WTC11 (cell line): ENCODE data around the gene VWC2. TPM values are rescaled to one million over a fixed set of nuclear protein-coding genes. Genes with fewer than 3 reads are reported as not detected.

Source experiments
- ATAC-seq: fragments of 200-7000 bp; cut with Tn5 transposase; 2 replicates; pipeline ENCODE4 v1.10.0; 2021; ENCODE audit warnings: mild to moderate bottlenecking, moderate library complexity
- CTCF ChIA-PET: fragments of 300-600 bp; sonication (Branson Sonifier 250); formaldehyde crosslinking; loops from one replicate; lab custom pipeline; 2021; ENCODE audit warnings: antibody characterized with exemption; lab: Charles Lee
- POLR2A ChIA-PET: fragments of 350-600 bp; sonication (Branson Sonifier 250); formaldehyde crosslinking; loops from one replicate; lab custom pipeline; 2021; ENCODE audit warnings: antibody characterized with exemption; lab: Charles Lee
- DNase-seq: peaks from one replicate; pipeline ENCODE4 v3.0.0; 2021; ENCODE audit warnings: low spot score
- H3K27ac Mint-ChIP-seq: 2 replicates; pipeline ENCODE4 v1.8.0; 2021; ENCODE audit warnings: mixed read lengths
- H3K27me3 Mint-ChIP-seq: 2 replicates; pipeline ENCODE4 v1.8.0; 2021; ENCODE audit warnings: low read depth, mild to moderate bottlenecking, moderate library complexity, mixed read lengths
- H3K36me3 Mint-ChIP-seq: 2 replicates; pipeline ENCODE4 v1.8.0; 2021; ENCODE audit warnings: mixed read lengths
- H3K4me1 Mint-ChIP-seq: 2 replicates; pipeline ENCODE4 v1.8.0; 2022; ENCODE audit warnings: mixed read lengths
- H3K4me3 Mint-ChIP-seq: 2 replicates; pipeline ENCODE4 v1.8.0; 2021; ENCODE audit warnings: mild to moderate bottlenecking, moderate library complexity, mixed read lengths
- H3K9me3 Mint-ChIP-seq: 2 replicates; pipeline ENCODE4 v1.8.0; 2021; ENCODE audit warnings: mixed read lengths
- AR ChIP-seq: fragments of 250-450 bp; sonication (Bioruptor Pico); IDR thresholded peaks from 2 replicates; pipeline ENCODE4 v1.9.0; 2021; ENCODE audit warnings: mild to moderate bottlenecking
- CREM ChIP-seq: sonication (generic); formaldehyde crosslinking; IDR thresholded peaks from 2 replicates; pipeline ENCODE4 v1.8.1; 2022; ENCODE audit warnings: mild to moderate bottlenecking, missing genetic modification reagents, moderate library complexity
- E2F5 ChIP-seq: sonication (generic); formaldehyde crosslinking; IDR thresholded peaks from 2 replicates; pipeline ENCODE4 v1.8.1; 2022; ENCODE audit warnings: mild to moderate bottlenecking, moderate library complexity, missing genetic modification reagents
- ERG ChIP-seq: fragments of 250-450 bp; sonication (Bioruptor Pico); IDR thresholded peaks from 2 replicates; pipeline ENCODE4 v1.8.0; 2021; ENCODE audit warnings: mild to moderate bottlenecking
- ESRRA ChIP-seq: sonication (generic); formaldehyde crosslinking; IDR thresholded peaks from 2 replicates; pipeline ENCODE4 v1.8.1; 2022; ENCODE audit warnings: mild to moderate bottlenecking, missing genetic modification reagents, borderline replicate concordance
- FOXJ3 ChIP-seq: sonication (generic); formaldehyde crosslinking; IDR thresholded peaks from 2 replicates; pipeline ENCODE4 v1.9.0; 2021; ENCODE audit warnings: missing genetic modification reagents, mild to moderate bottlenecking, borderline replicate concordance
- GTF2I ChIP-seq: fragments of 250-450 bp; sonication (Bioruptor Pico); conservative IDR thresholded peaks from 2 replicates; pipeline ENCODE4 v1.4.0; 2021; ENCODE audit warnings: mild to moderate bottlenecking
- HMGXB4 ChIP-seq: sonication (generic); formaldehyde crosslinking; IDR thresholded peaks from 2 replicates; pipeline ENCODE4 v1.8.1; 2023; ENCODE audit warnings: mild to moderate bottlenecking, moderate library complexity, missing genetic modification reagents
- MAX ChIP-seq: sonication (generic); formaldehyde crosslinking; IDR thresholded peaks from 2 replicates; pipeline ENCODE4 v1.8.0; 2022; ENCODE audit warnings: mild to moderate bottlenecking, missing genetic modification reagents
- MXD4 ChIP-seq: fragments of 250-450 bp; sonication (Bioruptor Pico); IDR thresholded peaks from 2 replicates; pipeline ENCODE4 v1.8.0; 2021; ENCODE audit warnings: mild to moderate bottlenecking, moderate library complexity, borderline replicate concordance
- NFYB ChIP-seq: sonication (generic); formaldehyde crosslinking; conservative IDR thresholded peaks from 2 replicates; pipeline ENCODE4 v1.8.0; 2022; ENCODE audit warnings: low read depth, missing genetic modification reagents
- NR1H2 ChIP-seq: sonication (generic); formaldehyde crosslinking; IDR thresholded peaks from 2 replicates; pipeline ENCODE4 v1.9.0; 2021; ENCODE audit warnings: mild to moderate bottlenecking, moderate library complexity, missing genetic modification reagents
- SMAD3 ChIP-seq: sonication (generic); formaldehyde crosslinking; IDR thresholded peaks from 2 replicates; pipeline ENCODE4 v1.8.0; 2022; ENCODE audit warnings: missing genetic modification reagents, mild to moderate bottlenecking, borderline replicate concordance
- SP1 ChIP-seq: sonication (generic); formaldehyde crosslinking; conservative IDR thresholded peaks from 2 replicates; pipeline ENCODE4 v1.8.1; 2022; ENCODE audit warnings: missing genetic modification reagents
- USF2 ChIP-seq: sonication (generic); formaldehyde crosslinking; IDR thresholded peaks from 2 replicates; pipeline ENCODE4 v1.8.1; 2023; ENCODE audit warnings: mild to moderate bottlenecking, missing genetic modification reagents, moderate library complexity
- ZNF138 ChIP-seq: sonication (generic); formaldehyde crosslinking; conservative IDR thresholded peaks from 2 replicates; pipeline ENCODE4 v1.8.1; 2022; ENCODE audit warnings: mild to moderate bottlenecking, moderate library complexity, missing genetic modification reagents
- ZNF396 ChIP-seq: fragments of 250-450 bp; sonication (Bioruptor Pico); IDR thresholded peaks from 2 replicates; pipeline ENCODE4 v1.8.0; 2021; ENCODE audit warnings: mild to moderate bottlenecking, moderate library complexity, borderline replicate concordance
- ZNF423 ChIP-seq: fragments of 250-450 bp; sonication (Bioruptor Pico); IDR thresholded peaks from 2 replicates; pipeline ENCODE4 v2.1.2; 2022; ENCODE audit warnings: mild to moderate bottlenecking, moderate library complexity
- ZNF425 ChIP-seq: fragments of 250-450 bp; sonication (Bioruptor Pico); conservative IDR thresholded peaks from 2 replicates; pipeline ENCODE4 v1.9.0; 2021; ENCODE audit warnings: mild to moderate bottlenecking
- total RNA-seq: library from RNA; stranded (reverse); gene quantifications from 3 replicates; pipeline ENCODE4 v1.2.3, GENCODE V29; 2021

The VWC2 gene
- total RNA-seq, 1 experiment from 2014 or later = 0.79 TPM

- CTCF ChIA-PET = no interaction called here
- DNase-seq (no peak), ATAC-seq (no peak)
- Mint-ChIP-seq H3K27me3 (no peaks in the 10 kb centered on the region), H3K27ac (no peak overlapping the region), H3K36me3 (no peaks in the 10 kb centered on the region; the same call in 1 of the 2 replicates), H3K9me3 (0 out of 2 replicates have a peak, but pooled peaks cover 8% of the 10 kb centered on the region), H3K4me1 (peaks cover 4% of the 10 kb centered on the region; the same call in 1 of the 2 replicates), H3K4me3 (no peak overlapping the region)
- POLR2A ChIA-PET = no interaction called here
- TF ChIP-seq ZNF425 = no peak
Measured at GRCh38 chr7:49873420-49873819, 100.0 kb downstream of the VWC2 start.

- no peak for ATAC-seq
Measured at GRCh38 chr7:49875336-49875735, 101.9 kb downstream of the VWC2 start.

More at GRCh38 chr7:49875336-49875735, 101.9 kb downstream of the VWC2 start:
- ChIA-PET CTCF (no interaction called here), POLR2A (no interaction called here)
- Mint-ChIP-seq H3K27ac (no peak overlapping the region), H3K36me3 (no peaks in the 10 kb centered on the region), H3K9me3 (0 out of 2 replicates have a peak, but pooled peaks cover 4% of the 10 kb centered on the region), H3K4me1 (peaks cover 4% of the 10 kb centered on the region; the same call in 1 of the 2 replicates), H3K27me3 (no peaks in the 10 kb centered on the region), H3K4me3 (no peak overlapping the region)
- DNase-seq = no peak
- TF ChIP-seq FOXJ3 (CRISPR knock-in tag) (no peak), HMGXB4 (CRISPR knock-in tag) (no peak), ZNF396 (CRISPR knock-in tag) (no peak), ZNF423 (no peak), GTF2I (no peak), SP1 (CRISPR knock-in tag) (no peak), SMAD3 (CRISPR knock-in tag) (no peak), ERG (CRISPR knock-in tag) (no peak), NR1H2 (CRISPR knock-in tag) (no peak), CREM (CRISPR knock-in tag) (no peak), NFYB (CRISPR knock-in tag) (no peak), AR (no peak), E2F5 (CRISPR knock-in tag) (no peak), ZNF138 (CRISPR knock-in tag) (no peak), ESRRA (CRISPR knock-in tag) (no peak), MAX (CRISPR knock-in tag) (no peak), MXD4 (CRISPR knock-in tag) (no peak), USF2 (CRISPR knock-in tag) (no peak)
